Activated CD8-positive, alpha-beta memory T cell treated with anti-CD3 and anti-CD28 coated beads, Interleukin-2, amount 10 ng/mL, durations not matched to agents 7 days and 5 days (primary cell): Measurements from ENCODE around the gene LIMD2. TPM values are rescaled to one million over a fixed set of nuclear protein-coding genes. Genes with fewer than 3 reads are reported as not detected.

Source experiments
- ATAC-seq: fragments of 150-1000 bp; cut with Tn5 transposase; one replicate; pipeline ENCODE4 v1.10.0; 2021; ENCODE audit warnings: moderate library complexity
- CTCF ChIA-PET: fragments of 350-600 bp; sonication (Branson Sonifier 250); formaldehyde crosslinking; loops from one replicate; lab custom pipeline; 2021; ENCODE audit warnings: antibody characterized with exemption; lab: Charles Lee
- DNase-seq: peaks from one replicate; pipeline ENCODE4 v3.0.0-alpha.2; 2020
- H3K27ac Mint-ChIP-seq: one replicate; pipeline ENCODE4 v1.8.0; 2021; ENCODE audit warnings: mild to moderate bottlenecking, mixed read lengths
- H3K27me3 Mint-ChIP-seq: one replicate; pipeline ENCODE4 v1.8.0; 2021; ENCODE audit warnings: mixed read lengths
- H3K36me3 Mint-ChIP-seq: one replicate; pipeline ENCODE4 v1.8.0; 2021; ENCODE audit warnings: mild to moderate bottlenecking, mixed read lengths
- H3K4me1 Mint-ChIP-seq: one replicate; pipeline ENCODE4 v1.8.0; 2021; ENCODE audit warnings: mixed read lengths
- H3K4me3 Mint-ChIP-seq: one replicate; pipeline ENCODE4 v1.8.0; 2021; ENCODE audit warnings: mild to moderate bottlenecking, moderate library complexity, mixed read lengths
- H3K9me3 Mint-ChIP-seq: one replicate; pipeline ENCODE4 v1.8.0; 2022; ENCODE audit warnings: low read depth, mixed read lengths
- total RNA-seq, 2 experiments: library from RNA; stranded (reverse); gene quantifications; one replicate each; pipeline ENCODE4 v1.2.3, GENCODE V29; 2021

LIMD2 gene
- total RNA-seq, 2 experiments from 2014 or later: 303 to 356 TPM

GRCh38 chr17:63698381-63698885, 1.5 kb downstream of the LIMD2 start:
- DNase-seq (peak; percentile 58), ATAC-seq (no peak)
- CTCF ChIA-PET: interaction anchor here (0.6 to 7.9 kb wide), 22 partner anchors 11 to 272 kb away, joined by 3 to 133 read pairs (median 4); partner anchors contain the start of genes CCDC47, DDX42, MAP3K3 and STRADA
- Mint-ChIP-seq H3K27ac (peak overlapping the region; percentile 94), H3K36me3 (peaks cover 42% of the 10 kb centered on the region), H3K9me3 (no peaks in the 10 kb centered on the region), H3K4me3 (peak overlapping the region; percentile 84), H3K4me1 (peaks cover 53% of the 10 kb centered on the region), H3K27me3 (no peaks in the 10 kb centered on the region)

GRCh38 chr17:63697341-63698286, 2.3 kb downstream of the LIMD2 start:
- DNase-seq (peak; percentile 92), ATAC-seq (peak; percentile 35)
- Mint-ChIP-seq H3K9me3 (no peaks in the 10 kb centered on the region), H3K27me3 (no peaks in the 10 kb centered on the region), H3K4me1 (peaks cover 48% of the 10 kb centered on the region), H3K27ac (peak overlapping the region; percentile 94), H3K36me3 (peaks cover 38% of the 10 kb centered on the region), H3K4me3 (peak overlapping the region; percentile 84)
- CTCF ChIA-PET: interaction anchor here (0.6 to 7.9 kb wide), 30 partner anchors 12 to 272 kb away, joined by 3 to 133 read pairs (median 4); partner anchors contain the start of genes CCDC47, DDX42, MAP3K3 and STRADA

GRCh38 chr17:63696381-63696961, 3.5 kb downstream of the LIMD2 start:
- peak overlapping the region; percentile 84 for H3K4me3 Mint-ChIP-seq
- no peaks in the 10 kb centered on the region for H3K9me3 Mint-ChIP-seq
- H3K27ac Mint-ChIP-seq: peak overlapping the region; percentile 94
- H3K36me3 Mint-ChIP-seq: peaks cover 33% of the 10 kb centered on the region
- peak; percentile 72 for DNase-seq
- CTCF ChIA-PET: interaction anchor here (0.6 to 7.9 kb wide), 14 partner anchors 13 to 271 kb away, joined by 3 to 133 read pairs (median 4); partner anchors contain the start of genes CCDC47, DDX42, MAP3K3 and STRADA
- ATAC-seq: no peak
- H3K4me1 Mint-ChIP-seq: peaks cover 38% of the 10 kb centered on the region
- H3K27me3 Mint-ChIP-seq: no peaks in the 10 kb centered on the region

- peak overlapping the region; percentile 94 for H3K27ac Mint-ChIP-seq
- no peaks in the 10 kb centered on the region for H3K9me3 Mint-ChIP-seq
- peaks cover 33% of the 10 kb centered on the region for H3K4me1 Mint-ChIP-seq
- no peak for ATAC-seq
- peak overlapping the region; percentile 33 for H3K4me3 Mint-ChIP-seq
- CTCF ChIA-PET: interaction anchor here (0.6 to 7.9 kb wide), 12 partner anchors 13 to 270 kb away, joined by 3 to 133 read pairs (median 4); partner anchors contain the start of genes CCDC47, MAP3K3 and STRADA
- H3K27me3 Mint-ChIP-seq: no peaks in the 10 kb centered on the region
- DNase-seq: no peak
- peaks cover 29% of the 10 kb centered on the region for H3K36me3 Mint-ChIP-seq
These were observed 4.0 kb downstream of the LIMD2 start for GRCh38 chr17:63695889-63696288.

GRCh38 chr17:63694950-63695773, 4.8 kb downstream of the LIMD2 start:
- H3K4me1 Mint-ChIP-seq: peaks cover 33% of the 10 kb centered on the region
- H3K4me3 Mint-ChIP-seq: no peak overlapping the region
- no peaks in the 10 kb centered on the region for H3K9me3 Mint-ChIP-seq
- peak overlapping the region; percentile 94 for H3K27ac Mint-ChIP-seq
- CTCF ChIA-PET: interaction anchor here (0.6 to 7.9 kb wide), 9 partner anchors 12 to 269 kb away, joined by 3 to 133 read pairs (median 3); partner anchors contain the start of genes CCDC47 and MAP3K3
- H3K27me3 Mint-ChIP-seq: no peaks in the 10 kb centered on the region
- ATAC-seq: no peak
- H3K36me3 Mint-ChIP-seq: peaks cover 31% of the 10 kb centered on the region
- DNase-seq: no peak

GRCh38 chr17:63694229-63694949, 5.5 kb downstream of the LIMD2 start:
- no peaks in the 10 kb centered on the region for H3K9me3 Mint-ChIP-seq
- ATAC-seq: no peak
- peaks cover 31% of the 10 kb centered on the region for H3K36me3 Mint-ChIP-seq
- H3K4me3 Mint-ChIP-seq: no peak overlapping the region
- H3K4me1 Mint-ChIP-seq: peaks cover 33% of the 10 kb centered on the region
- CTCF ChIA-PET: interaction anchor here (0.6 to 7.9 kb wide), 5 partner anchors 12 to 72 kb away, joined by 3 to 133 read pairs (median 3); partner anchors contain the start of gene MAP3K3
- H3K27me3 Mint-ChIP-seq: no peaks in the 10 kb centered on the region
- H3K27ac Mint-ChIP-seq: peak overlapping the region; percentile 94
- DNase-seq: no peak

GRCh38 chr17:63693411-63694113, 6.4 kb downstream of the LIMD2 start:
- Mint-ChIP-seq H3K27me3 (no peaks in the 10 kb centered on the region), H3K36me3 (peaks cover 29% of the 10 kb centered on the region), H3K27ac (peak overlapping the region; percentile 20), H3K4me1 (peaks cover 33% of the 10 kb centered on the region), H3K9me3 (no peaks in the 10 kb centered on the region), H3K4me3 (no peak overlapping the region)
- CTCF ChIA-PET: interaction anchor here (7.9 kb wide), 1 partner anchor 16 kb away, joined by 133 read pairs; no protein-coding TSS in a partner anchor
- DNase-seq (no peak), ATAC-seq (no peak)

- Mint-ChIP-seq H3K36me3 (peaks cover 17% of the 10 kb centered on the region), H3K9me3 (no peaks in the 10 kb centered on the region), H3K4me1 (peaks cover 31% of the 10 kb centered on the region), H3K27me3 (no peaks in the 10 kb centered on the region), H3K27ac (no peak overlapping the region), H3K4me3 (no peak overlapping the region)
- DNase-seq: no peak
- ATAC-seq: no peak
- CTCF ChIA-PET: interaction anchor here (7.9 kb wide), 1 partner anchor 18 kb away, joined by 133 read pairs; no protein-coding TSS in a partner anchor
These were observed 7.6 kb downstream of the LIMD2 start for GRCh38 chr17:63692195-63692816.

GRCh38 chr17:63689479-63689878, 10.4 kb downstream of the LIMD2 start:
- no peak overlapping the region for H3K4me3 Mint-ChIP-seq
- CTCF ChIA-PET: no interaction called here
- no peaks in the 10 kb centered on the region for H3K9me3 Mint-ChIP-seq

GRCh38 chr17:63688396-63689020, 11.4 kb downstream of the LIMD2 start:
- Mint-ChIP-seq H3K27me3 (no peaks in the 10 kb centered on the region), H3K36me3 (peaks cover 8% of the 10 kb centered on the region), H3K27ac (no peak overlapping the region), H3K4me3 (no peak overlapping the region), H3K4me1 (peaks cover 3% of the 10 kb centered on the region), H3K9me3 (no peaks in the 10 kb centered on the region)
- DNase-seq: no peak
- no peak for ATAC-seq
- CTCF ChIA-PET: no interaction called here

More at GRCh38 chr17:63689479-63689878, 10.4 kb downstream of the LIMD2 start:
- ATAC-seq (no peak), DNase-seq (no peak)
- H3K27ac Mint-ChIP-seq: no peak overlapping the region
- H3K27me3 Mint-ChIP-seq: no peaks in the 10 kb centered on the region
- peaks cover 5% of the 10 kb centered on the region for H3K4me1 Mint-ChIP-seq
- H3K36me3 Mint-ChIP-seq: peaks cover 5% of the 10 kb centered on the region
